ENCODE measurements around the gene LDHD.

The LDHD gene

GRCh38 chr16:75062135-75062975, 54.2 kb downstream of the LDHD start:
- Histone ChIP-seq H3K4me1 (ENCODE audit: control insufficient read depth, insufficient read depth, low read length) (peaks cover 5% of the 10 kb centered on the region), H3K4me3 (ENCODE audit: insufficient read depth, low read depth, low read length) (no peak overlapping the region), H3K9me3 (ENCODE audit: control insufficient read depth, low read length) (no peaks in the 10 kb centered on the region), H3K36me3 (ENCODE audit: control insufficient read depth, insufficient read depth, low read length) (no peaks in the 10 kb centered on the region), H3K27ac (ENCODE audit: insufficient read depth, low read depth, low read length, poor library complexity, severe bottlenecking) (peak overlapping the region; percentile 16), H3K27me3 (ENCODE audit: control insufficient read depth, insufficient read depth, low read length, poor library complexity, severe bottlenecking) (no peaks in the 10 kb centered on the region)
- WGBS, 2 experiments = 90% methylated on average over 22 of the region's 22 CpGs
